HG03135 (cell line): ENCODE data around the gene ELK1.
A peak's percentile ranks its signal among the peaks of the same experiment; 100 is the strongest.
"Not testable (repeated sequence)": the region's sequence is repeated elsewhere in the genome, so short reads cannot be mapped to it uniquely, and the experiment has no call there.

Experiments
- ATAC-seq: cut with Tn5 transposase; IDR thresholded peaks from one replicate; pipeline ENCODE4 v1.9.1; 2021; ENCODE audit warnings: mild to moderate bottlenecking, moderate library complexity; ENCODE audit not compliant: unreplicated experiment

Gene ELK1, protein sequence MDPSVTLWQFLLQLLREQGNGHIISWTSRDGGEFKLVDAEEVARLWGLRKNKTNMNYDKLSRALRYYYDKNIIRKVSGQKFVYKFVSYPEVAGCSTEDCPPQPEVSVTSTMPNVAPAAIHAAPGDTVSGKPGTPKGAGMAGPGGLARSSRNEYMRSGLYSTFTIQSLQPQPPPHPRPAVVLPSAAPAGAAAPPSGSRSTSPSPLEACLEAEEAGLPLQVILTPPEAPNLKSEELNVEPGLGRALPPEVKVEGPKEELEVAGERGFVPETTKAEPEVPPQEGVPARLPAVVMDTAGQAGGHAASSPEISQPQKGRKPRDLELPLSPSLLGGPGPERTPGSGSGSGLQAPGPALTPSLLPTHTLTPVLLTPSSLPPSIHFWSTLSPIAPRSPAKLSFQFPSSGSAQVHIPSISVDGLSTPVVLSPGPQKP

DNA sequence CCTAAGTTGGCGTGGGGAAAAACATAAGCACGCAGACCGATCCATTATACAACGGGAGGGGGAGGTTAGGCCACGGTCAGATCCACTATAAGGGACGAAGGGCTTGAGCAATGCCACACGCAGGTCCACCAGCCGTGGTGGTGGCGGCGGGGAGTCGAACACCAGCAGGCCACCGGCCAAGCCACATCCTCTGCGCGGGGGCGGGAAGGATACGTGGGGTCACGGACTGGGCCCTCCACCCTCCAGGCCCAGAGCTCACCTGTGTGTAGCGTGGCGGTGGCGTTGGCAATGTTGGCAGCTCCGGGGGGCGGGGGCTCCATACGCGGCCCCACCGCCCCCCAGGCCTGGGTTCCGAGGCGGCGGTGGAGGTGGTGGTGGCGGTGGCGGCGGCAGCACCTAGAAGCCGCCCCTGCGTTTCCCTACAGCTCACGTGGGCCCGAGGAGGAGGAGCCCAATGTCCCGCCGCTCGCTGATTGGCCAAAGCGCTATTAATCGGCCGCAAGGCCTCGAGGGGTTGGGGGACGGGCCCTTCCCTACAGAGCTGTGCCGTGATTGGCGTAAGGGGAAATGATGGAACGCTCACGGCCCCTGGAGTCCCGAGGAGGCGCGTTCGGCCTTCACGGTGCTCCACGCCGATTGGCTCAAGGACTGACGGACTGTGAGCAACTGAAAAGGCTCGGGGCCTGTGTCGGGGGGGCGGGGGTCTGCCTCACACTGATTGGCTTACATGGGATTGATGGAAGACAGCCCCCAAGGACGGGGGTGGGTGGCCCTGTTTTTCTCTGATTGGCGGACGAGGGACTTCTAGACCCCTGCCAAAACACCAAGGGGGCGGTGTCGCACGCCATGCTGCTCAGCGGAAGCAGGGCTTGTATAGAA is at the start of gene ELK1:
ELK1 (minus strand) TSS at position 400 of the 879 bp plus-strand sequence. CDS start 9,122 bp downstream, outside the sequence.
- peak; percentile 91 for ATAC-seq

DNA sequence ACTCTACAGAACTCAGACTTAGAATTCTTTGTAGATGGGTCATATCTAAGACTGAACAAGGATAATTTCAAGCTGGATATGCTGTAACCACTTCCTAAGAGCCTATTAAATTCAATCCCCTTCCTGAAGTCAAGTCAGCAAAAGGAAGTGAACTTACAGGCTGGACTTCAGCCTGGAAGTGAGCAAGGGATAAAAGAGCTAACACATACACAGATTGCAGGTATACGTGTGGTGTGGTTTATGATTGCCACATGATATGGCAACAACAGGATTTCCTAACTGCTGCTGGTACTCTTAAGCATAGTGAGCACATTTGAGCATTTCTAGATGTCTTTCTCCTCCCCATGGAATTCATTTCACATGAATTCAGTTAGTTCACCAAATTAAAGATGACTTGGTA is 46.8 kb upstream of the ELK1 start:
- no peak for ATAC-seq

DNA sequence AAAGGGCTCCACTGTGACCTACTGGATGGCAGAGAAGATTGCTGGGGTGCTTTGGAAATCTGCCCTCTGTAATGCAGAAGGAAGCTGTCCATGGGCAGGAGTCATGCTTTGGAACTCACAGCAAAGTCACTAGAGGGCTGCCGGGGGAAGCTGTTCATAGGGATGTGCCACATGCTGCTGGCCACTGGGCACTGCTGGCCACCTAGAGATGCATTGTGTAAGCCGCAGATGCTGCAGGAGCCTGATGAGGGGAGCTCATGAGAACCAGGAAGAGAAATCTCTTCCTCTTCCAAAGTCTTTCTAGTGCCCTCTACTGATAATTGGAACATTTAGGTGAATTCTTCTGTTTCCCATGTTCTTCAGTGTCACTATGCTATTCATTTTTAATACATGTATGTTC is 39.8 kb upstream of the ELK1 start:
- no peak for ATAC-seq

DNA sequence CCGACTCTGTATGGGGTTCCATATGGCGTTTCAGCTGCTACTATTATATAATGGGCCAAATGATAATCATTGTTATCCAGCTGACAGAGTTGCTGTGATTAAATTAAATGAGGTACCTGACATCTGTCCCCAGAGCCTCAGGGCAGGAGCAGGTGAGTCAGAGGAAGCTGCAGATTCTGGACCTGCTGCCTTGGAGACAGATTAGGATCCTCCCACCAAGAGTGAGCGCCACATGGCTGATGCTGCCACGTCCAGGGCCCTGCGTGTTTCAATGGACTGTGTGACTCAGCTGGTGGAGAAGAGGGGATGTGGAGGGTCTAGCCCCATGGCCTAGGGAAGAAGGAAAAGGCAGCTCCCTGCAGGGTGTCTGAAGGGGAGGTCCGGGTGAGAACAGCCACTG is 36.9 kb upstream of the ELK1 start:
- no peak for ATAC-seq

DNA sequence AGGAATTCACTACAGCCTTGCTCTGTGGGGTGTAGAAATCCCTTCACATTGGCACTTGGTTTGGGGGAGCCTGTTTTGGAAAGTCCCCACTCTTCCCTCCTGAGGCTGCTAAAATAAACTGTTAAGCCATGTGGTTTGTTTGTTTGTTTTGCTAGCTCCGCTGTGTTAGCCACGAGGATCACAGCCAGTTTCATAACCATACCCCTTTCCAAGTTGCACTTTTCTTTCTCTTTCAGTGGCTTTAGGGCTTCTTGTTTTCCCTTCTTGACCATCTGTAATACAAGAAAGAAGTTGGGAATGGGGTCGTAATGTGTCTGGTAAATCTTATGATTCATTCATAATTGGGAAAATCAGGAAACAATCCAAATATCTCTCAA is 33.5 kb upstream of the ELK1 start:
- ATAC-seq: no peak

DNA sequence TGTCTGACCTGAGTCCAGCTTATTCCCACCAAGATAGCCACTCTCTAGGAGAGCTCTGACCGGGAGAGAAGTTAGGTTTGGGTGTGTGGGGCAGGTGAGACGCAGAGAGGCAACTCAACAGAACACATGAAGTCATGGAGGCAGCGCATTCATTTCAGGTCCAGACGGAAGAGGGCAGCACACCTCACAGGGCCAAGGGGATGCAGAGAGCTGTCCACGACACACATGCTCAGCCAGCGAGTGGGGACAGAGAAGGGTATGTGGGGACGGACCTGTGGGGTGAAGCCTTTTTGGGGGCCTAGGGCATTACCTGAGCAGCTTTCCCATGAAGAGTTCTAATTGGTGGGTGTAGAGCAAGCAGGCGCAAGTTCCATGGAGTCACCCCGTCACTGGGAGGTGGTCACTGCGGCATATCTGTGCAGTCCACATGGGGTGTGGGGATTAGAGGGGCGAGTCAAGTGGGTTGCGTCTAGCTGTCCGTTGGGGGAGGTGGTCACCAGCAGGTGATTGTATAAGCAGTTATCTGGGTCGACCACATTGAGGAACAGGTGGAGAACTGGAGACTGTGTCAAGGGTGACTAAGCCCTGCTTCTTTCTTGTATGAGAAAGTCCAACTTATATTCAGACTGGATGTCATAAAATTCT is 32.9 kb upstream of the ELK1 start:
- ATAC-seq: no peak

DNA sequence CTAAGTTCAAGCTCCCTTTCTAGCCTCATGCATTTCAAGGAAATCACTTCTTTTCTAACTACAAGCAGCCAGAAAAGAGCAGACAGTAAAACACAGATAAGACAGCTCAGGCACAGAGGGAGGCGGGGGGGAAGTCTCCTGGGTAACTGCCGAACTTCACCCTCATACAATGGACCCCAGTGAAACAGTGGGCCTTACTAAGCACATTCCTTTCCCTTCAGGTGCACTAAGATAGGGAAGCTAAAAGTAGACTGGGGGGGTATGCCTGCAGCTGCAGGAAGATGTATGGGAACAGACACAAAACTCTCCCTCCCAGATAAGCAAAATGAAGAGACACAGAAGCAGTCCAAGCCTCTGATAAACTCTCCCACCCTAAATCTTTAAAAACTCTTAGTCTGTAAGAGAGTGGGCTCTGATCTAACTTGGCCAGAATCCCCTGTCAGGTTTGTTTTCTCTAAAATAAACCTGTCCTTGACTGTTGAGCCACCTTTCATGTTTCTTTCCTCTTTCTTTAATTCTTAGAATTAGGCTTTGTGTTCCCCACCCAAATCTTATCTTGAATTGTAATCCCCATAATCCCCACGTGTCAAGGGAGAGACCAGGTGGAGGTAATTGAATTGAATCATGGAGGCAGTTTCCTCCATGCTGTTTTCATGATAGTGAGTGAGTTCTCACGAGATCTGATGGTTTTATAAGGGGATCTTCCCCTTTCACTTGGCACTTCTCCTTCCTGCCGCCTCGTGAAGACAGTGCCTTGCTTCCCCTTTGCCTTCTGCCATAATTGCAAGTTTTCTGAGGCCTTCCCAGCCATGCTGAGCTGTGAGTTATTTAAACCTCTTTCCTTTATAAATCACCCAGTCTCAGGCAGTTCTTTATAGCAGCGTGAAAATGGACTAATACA is 25.8 kb upstream of the ELK1 start:
- not testable (repeated sequence) for ATAC-seq

DNA sequence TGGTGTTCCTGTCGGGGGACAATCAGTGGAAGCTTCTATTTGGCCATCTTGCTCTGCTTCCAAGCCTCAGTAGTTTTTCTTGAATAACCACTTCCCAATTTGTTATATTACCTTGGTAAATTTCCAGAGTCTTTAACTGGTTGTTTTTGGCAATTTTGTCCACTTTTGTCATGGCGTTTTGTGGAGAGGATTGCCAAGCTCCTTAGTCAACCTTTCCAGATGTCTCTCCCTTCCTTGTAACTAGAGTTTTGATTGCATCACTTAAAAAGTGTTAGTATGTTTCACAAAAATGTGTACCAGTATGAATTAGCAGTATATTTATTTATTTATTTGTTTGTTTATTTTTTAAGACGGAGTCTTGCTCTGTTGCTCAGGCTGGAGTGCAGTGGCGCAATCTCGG is 24.4 kb upstream of the ELK1 start:
- no peak for ATAC-seq

DNA sequence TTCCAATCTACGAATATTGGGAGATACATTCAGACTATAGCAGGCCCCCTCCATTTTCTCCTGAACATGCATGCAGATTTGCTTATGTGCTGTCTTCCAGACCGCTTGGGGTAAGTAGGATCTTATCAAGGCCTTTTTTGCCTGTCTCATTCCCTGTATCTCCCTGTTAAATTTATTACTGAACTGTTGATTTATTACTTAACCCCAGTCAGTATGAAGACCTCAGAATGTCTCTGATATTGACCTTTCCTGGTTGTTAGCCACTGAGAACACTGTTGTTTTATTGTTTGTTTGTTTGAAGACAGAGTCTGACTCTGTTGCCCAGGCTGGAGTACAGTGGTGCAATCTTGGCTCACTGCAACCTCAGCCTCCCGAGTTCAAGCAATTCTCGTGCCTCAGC is 15.4 kb upstream of the ELK1 start:
- ATAC-seq: not testable (repeated sequence)

DNA sequence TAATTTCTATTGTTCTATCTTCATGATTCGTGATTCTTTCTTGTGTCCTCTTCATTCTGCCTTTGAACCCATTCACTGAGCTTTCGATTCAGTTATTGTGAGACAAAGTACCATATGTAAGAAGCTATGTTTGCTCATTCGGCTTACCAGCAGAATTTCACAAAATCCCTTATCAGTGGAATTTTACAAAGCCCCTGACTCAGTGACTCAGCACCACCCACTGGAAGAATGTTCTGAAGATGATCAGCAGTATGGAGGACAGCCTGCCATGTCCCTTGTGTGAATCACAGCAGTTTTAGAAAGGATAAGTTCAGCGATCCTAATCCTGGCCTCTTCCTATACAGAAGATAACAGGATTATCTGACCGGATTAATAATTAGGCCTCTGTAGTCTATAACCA is 14.4 kb upstream of the ELK1 start:
- no peak for ATAC-seq

DNA sequence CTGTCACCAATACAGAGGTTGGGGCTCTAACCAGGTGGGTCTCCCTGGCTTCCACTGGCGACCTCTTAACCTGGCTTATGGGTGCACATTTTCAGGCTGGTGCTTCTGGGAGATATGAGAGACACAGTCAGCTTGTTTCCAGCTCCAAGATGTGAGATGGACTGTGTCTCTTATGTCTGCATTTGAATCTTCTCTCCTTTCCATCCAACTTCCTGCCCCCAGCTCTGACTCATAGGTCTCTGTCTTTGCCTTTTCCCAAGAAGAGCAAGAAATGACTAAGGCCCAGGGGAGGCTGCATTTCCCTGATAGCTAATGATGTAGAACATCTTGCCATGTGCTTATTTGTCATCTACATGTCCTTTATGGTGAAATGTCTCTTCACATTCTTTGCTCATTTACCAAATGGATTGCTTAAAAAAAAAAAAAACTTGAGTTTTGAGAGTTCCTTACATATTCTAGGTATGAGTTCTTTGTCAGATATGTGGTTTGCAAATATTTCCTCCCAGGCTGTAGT is 11.8 kb upstream of the ELK1 start:
- no peak for ATAC-seq

DNA sequence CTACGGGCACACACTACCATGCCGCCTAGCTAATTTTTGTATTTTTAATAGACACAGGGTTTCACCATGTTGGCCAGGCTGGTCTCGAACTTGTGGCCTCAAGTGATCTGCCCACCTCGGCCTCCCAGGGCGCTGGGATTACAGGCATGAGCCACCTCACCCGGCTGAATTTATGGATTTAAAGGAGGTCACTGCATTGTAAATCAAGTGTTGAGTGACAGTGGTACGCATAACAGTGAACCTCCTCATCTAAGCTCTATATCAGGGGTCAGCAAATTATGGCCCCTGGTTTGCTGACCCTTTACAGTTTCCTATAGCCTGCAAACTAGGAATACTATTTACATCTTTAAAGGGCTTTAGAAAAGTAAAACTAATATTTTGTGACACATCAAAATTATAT is 11.2 kb upstream of the ELK1 start:
- no peak for ATAC-seq

DNA sequence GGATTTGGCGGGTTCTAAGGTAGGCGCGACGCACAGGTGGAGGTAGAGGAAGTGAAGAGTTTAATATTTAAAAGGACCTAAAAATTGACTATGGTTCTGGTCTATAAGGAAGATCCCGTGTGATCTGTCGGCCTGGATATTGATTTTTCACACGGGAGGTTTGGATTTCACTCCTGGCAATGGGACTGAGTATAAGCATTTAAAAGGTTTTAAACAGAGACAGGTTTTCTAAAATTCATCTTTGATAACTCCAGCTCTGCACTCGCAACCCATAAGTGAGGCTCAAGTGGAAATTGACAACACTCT is 9.0 kb upstream of the ELK1 start:
- no peak for ATAC-seq

DNA sequence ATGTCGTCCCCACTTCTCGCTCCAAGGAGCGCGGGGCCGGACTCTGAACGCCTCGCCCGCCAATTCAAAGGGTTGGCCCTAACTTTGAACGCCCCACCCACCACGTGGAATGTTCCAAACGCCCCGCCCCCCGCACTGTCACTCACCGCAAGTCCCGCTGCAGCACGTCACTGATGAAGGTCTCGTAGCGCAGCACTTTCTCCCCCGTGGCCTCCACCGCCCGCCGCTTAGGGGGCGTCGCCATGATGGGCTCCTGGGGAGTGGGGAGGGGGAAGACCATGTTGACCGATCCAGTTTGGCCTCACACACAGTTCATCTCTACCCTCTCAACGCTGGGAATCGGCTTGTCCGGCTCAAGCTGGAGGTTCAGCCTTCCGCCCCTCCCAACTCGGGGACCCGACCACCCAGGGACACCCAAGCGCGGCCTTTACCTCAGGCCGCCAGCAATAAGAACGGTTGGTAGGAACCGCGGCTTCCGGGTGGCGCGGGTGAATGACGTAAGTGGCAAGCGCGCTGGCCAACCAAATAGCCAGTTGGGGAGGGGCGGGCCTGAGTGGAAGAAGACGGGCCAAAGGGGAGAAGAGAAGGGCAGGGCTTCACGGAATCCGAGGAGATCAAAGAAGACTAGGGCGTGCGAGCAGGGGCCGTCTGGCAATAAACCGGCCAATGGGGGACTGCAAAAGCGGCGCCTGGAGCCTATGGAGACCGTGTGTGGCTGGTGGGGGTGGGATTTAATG is 8.5 kb upstream of the ELK1 start, which contains the start of gene UXT:
UXT (minus strand) TSS at position 497 of the 737 bp plus-strand sequence; CDS start at position 244, 253 bp downstream.
- peak; percentile 78 for ATAC-seq

DNA sequence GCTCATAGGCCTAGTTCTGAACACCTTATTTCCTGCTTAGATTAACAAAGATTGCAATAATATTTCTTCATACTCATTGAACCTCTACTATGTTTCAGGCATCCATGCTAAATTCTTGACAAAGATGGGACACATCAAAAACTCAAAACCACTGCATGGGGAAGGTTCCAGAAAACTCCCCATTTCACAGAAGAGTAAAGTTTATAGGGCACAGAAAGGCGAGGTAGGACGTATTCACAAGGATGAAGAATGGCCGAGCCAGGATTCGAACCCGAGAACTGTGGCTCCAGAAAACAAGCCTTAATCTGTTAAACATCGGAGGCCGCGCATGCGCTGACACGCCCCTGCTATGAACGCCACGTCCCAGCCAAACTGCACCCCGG is 7.9 kb upstream of the ELK1 start:
- ATAC-seq: no peak

DNA sequence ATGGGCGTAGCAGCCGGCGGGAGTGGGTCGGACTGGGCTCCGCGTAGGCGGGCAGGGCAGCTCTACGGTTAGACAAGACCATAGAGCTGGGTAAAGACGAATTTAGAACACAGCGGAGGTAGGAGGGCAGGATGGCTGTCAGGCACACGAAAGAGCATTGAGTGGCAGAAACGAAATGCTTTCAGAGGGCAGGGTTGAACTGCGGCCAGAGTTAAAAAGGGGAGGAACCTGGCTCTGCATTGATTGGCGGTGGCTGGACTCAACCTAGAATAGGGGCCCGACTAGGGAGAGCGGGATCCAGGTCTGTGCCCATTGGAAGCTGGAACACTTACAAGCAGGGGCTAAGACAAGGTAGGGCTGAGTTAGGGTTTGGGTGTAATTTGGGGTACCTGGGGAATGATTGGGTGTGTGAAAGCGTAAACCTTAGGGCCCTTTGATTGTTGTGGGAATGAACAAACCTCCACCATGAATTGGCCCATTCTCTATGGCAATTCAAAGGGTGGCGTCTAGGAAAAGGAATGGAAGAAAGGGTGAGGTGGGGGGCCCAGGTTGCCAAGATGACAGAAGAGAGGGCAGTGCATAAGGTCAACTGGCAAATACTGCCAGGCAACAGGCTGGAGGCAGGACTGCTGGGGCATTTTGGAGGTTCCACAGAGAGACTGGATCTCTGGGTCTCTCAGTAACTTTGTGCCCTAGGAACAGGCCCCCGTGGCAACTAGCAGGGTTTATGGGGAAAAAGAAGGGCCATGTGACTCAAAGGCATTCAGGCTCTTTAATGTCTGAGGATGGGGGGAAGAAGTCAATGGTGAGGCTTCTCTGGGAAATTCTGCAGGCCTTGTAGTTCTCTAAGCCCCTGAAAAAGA is 911 bp upstream of the ELK1 start:
- no peak for ATAC-seq

DNA sequence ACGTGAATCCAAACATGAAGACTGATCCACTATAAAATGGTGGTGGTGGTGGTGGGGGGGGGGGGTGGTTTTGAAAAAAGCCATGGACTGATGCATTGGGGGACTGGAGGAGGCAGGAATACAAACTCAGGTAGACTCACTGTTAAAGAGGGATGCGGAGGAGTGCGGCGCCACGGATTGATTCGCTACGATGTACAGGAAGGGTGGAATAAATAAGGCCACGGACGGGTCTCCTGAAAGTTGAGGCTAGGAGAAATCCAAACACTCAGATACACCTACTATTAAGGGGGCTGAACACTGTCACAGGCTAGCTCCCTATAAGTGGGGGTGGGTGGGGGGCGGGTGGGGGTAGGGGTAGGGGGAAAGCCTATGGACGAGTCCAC is 591 bp downstream of the ELK1 start:
- no peak for ATAC-seq

DNA sequence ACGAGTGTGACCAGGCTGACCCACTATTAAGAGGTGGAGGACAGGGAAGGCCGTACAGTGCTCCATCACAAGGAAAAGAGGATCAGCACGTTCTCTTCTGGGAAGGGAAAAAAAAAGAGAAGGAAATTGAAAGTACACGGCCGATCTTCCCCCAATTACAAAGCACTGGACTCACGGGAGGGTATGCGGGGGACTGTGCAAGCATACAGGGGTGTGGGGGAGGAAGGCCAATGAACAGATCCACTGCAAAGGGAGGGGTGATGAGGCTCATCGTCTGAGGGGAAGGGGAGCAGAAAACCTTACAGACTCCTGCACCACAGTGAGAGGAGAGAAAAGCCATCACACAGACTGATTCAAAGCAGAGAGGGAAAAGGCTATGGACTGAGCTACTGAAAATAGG is 1.1 kb downstream of the ELK1 start:
- no peak for ATAC-seq

DNA sequence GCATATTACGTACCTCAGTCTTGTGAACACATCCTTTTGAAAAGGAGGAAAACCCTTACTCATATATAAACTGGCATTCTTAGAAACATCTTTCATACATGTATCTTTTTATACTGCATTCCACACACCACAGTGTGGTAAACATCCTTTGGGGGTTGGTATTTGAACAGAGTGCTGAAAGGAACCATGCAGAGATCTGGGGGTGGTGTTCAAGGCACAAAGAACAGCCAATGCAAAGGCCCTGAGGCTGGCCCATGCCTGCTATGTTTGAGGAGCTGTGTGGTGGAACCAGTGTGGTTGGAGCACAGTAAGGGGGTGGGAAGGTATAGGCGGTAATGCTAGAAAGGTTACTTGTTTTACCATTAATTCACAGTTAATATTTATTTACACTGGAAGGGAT is 2.0 kb downstream of the ELK1 start:
- ATAC-seq: no peak
